Activated gamma-delta T cell treated with anti-CD3 and anti-CD28 coated beads, Interleukin-2, amount 50 U/mL, for 16 hours (primary cell): Measurements from ENCODE around the gene DDX1.
"Not testable (repeated sequence)": the region's sequence is repeated elsewhere in the genome, so short reads cannot be mapped to it uniquely, and the experiment has no call there.

ENCODE experiments used
- DNase-seq: peaks from one replicate; pipeline ENCODE4 v3.0.0-alpha.2; 2020; ENCODE audit warnings: low read depth

The DDX1 gene

DNA sequence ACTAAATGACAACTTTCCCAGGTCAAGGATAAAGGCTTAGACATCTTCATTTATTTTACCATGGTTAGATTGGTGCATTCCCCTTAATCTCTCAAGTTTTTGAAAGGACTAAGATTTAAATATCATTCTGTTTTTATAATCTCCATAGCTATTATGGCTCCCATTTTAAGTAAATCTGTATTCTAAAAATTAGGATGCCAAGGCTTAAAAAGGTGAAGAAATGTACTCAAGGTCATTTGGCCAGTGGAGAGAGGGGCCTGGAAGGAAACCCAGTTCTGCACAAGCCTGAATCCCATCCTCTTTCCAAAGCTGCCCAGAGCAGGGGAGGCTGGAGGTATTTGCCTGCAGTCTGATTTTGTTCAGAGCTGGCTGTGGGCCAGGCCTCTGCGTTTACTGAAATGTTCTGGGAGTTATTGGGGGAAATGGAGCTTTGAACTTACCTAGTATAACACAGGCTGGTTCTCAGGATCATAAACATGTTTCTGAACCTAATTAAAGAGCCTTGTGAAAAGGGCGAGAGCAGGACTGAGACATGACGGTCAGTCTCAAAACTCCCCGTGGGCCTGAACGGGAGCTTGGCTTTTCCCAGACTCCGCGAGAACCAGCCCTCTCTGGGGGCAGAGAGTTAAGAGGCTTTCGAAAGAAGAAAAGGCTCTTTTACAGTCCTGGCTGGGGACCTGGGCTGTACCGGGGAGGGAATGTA lies 85.6 kb downstream of the DDX1 start:
- no peak for DNase-seq

DNA sequence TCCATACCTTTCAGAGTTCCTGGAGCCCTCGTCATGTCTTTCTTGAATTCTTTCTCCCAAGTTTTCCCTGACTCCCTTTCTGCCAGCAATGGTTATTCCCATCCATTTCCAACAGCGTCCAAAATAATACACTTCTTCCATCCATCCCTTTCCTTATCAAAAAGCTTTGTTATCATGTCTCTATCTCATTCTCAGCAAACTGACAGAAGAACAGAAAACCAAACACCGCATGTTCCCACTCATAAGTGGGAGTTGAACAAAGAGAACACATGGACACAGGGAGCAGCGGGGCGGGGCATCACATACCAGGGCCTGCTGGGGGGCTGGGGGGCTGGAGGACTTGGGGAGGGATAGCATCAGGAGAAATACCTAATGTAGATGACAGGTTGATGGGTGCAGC lies 86.7 kb downstream of the DDX1 start:
- DNase-seq: no peak

DNA sequence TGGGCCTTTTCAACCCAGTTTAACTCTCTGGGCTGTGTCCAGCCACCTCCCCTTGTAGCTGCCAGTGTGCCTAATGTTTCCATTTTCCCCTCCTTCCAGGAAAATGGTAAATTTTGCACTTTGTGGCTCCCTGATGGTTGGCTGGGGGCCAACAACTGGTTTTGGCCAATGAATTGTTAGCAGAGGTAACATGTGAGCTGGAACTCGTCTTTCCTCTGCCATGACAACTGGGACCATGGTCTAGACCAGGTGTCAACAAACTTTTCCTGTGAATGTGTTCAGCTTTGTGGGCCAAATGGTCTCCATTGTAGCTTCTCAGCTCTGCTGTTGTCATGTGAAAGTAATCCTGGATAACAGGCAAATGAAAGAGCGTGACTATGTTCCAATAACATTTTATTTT lies 87.2 kb downstream of the DDX1 start:
- DNase-seq: no peak

DNA sequence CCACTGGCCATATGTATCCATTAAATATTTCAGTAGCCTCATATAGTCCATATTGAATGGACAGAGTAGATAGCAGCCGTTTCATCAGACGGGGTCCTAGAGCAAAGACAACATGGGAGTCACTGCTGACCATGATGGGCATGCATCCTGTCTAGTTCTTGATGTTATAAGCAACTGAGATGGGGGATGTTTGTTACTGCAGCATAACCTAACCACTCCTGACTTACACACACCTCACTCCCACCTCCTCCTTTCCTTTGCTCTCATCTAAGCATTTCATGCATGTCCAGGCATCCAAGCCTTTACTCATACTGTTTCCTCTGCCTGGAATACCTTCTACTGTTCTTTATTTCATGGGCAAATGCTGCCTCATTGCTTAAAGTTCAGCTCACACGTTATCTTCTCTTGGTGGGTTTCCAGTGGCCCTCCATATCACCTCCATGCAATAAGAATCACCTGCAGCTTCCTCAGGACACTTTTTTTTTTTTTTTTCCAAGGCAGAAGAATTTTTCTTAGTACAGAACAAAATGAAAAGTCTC lies 87.8 kb downstream of the DDX1 start:
- no peak for DNase-seq

DNA sequence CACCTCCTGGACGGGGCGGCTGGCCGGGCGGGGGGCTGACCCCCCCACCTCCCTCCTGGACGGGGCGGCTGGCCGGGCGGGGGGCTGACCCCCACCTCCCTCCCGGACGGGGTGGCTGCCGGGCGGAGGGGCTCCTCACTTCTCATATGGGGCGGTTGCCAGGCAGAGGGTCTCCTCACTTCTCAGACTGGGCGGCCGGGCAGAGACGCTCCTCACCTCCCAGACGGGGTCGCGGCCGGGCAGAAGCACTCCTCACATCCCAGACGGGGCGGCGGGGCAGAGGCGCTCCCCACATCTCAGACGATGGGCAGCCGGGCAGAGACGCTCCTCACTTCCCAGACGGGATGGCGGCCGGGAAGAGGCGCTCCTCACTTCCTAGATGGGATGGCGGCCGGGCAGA lies 88.5 kb downstream of the DDX1 start:
- not testable (repeated sequence) for DNase-seq
